OCI-LY1 (cell line): ENCODE measurements around the gene USP36.

ENCODE experiments used
- EZH2 ChIP-seq: fragments of 200-600 bp; sonication (generic), shearing (Covaris generic); IDR thresholded peaks from 2 replicates; pipeline ENCODE4 v1.8.0; 2017; ENCODE audit warnings: borderline replicate concordance, mixed run types, mild to moderate bottlenecking, antibody characterized with exemption, low read length, moderate library complexity, mixed read lengths
- TF ChIP-seq, protein P1 (sequence below): fragments of 200-600 bp; sonication (generic), shearing (Covaris generic); IDR thresholded peaks from 2 replicates; pipeline ENCODE4 v1.5.1; 2017; ENCODE audit warnings: mild to moderate bottlenecking, antibody characterized with exemption, low read length, moderate library complexity, mixed read lengths

DNA sequence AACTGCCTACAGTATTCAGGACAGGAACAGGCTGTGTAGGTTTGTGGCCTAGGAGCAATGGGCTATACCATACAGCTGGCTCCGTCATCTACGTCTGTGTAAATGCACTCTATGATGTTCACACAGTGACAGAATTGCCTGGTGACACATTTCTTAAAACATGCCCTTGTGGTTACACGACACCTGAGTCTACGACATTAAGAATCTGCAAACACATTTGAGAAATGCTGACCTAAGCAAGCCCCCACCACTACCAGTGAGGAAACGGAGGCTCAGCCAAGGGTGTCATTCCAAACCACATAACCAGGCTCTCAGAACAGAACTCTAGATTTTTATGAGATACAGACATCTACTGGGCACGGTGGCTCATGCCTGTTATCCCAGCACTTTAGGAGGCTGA, 23.5 kb downstream of the USP36 start:
- TF ChIP-seq EZH2: no peak
- TF ChIP-seq, protein P1, sequence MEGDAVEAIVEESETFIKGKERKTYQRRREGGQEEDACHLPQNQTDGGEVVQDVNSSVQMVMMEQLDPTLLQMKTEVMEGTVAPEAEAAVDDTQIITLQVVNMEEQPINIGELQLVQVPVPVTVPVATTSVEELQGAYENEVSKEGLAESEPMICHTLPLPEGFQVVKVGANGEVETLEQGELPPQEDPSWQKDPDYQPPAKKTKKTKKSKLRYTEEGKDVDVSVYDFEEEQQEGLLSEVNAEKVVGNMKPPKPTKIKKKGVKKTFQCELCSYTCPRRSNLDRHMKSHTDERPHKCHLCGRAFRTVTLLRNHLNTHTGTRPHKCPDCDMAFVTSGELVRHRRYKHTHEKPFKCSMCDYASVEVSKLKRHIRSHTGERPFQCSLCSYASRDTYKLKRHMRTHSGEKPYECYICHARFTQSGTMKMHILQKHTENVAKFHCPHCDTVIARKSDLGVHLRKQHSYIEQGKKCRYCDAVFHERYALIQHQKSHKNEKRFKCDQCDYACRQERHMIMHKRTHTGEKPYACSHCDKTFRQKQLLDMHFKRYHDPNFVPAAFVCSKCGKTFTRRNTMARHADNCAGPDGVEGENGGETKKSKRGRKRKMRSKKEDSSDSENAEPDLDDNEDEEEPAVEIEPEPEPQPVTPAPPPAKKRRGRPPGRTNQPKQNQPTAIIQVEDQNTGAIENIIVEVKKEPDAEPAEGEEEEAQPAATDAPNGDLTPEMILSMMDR: no peak
